Smooth muscle cell (in vitro differentiated cells): ENCODE results near the gene ASB5. TPM values are rescaled to one million over a fixed set of nuclear protein-coding genes. Genes with fewer than 3 reads are reported as not detected.
A peak's percentile ranks its signal among the peaks of the same experiment; 100 is the strongest.

Experiments
- DNase-seq: peaks from one replicate; lab custom pipeline; 2025; ENCODE audit not compliant: unreplicated experiment; lab: John Stamatoyannopoulos, UW
- H2AFZ ChIP-seq: fragments of 200-600 bp; sonication (generic); 2 replicates; pipeline ENCODE4 v1.6.0; 2016; ENCODE audit warnings: antibody characterized with exemption, low read depth, mild to moderate bottlenecking
- H3F3A ChIP-seq: fragments of 200-600 bp; sonication (generic); 2 replicates; pipeline ENCODE4 v1.6.0; 2017; ENCODE audit warnings: antibody characterized with exemption, low read depth
- H3K27ac ChIP-seq: fragments of 200-600 bp; sonication (generic); 2 replicates; pipeline ENCODE4 v1.5.1; 2016; ENCODE audit warnings: low read depth, mild to moderate bottlenecking
- H3K27me3 ChIP-seq: fragments of 200-600 bp; sonication (generic); 2 replicates; pipeline ENCODE4 v1.6.1; 2016; ENCODE audit warnings: low read depth, mild to moderate bottlenecking
- H3K36me3 ChIP-seq: fragments of 200-600 bp; sonication (generic); 2 replicates; pipeline ENCODE4 v1.5.1; 2016; ENCODE audit warnings: low read depth
- H3K4me1 ChIP-seq: fragments of 200-600 bp; sonication (generic); 2 replicates; pipeline ENCODE4 v1.5.1; 2016; ENCODE audit warnings: low read depth
- H3K4me2 ChIP-seq: fragments of 200-600 bp; sonication (generic); 2 replicates; pipeline ENCODE4 v1.6.0; 2016; ENCODE audit warnings: mild to moderate bottlenecking
- H3K4me3 ChIP-seq: fragments of 200-600 bp; sonication (generic); 2 replicates; pipeline ENCODE4 v1.5.1; 2016; ENCODE audit warnings: mild to moderate bottlenecking
- H3K79me2 ChIP-seq: fragments of 200-600 bp; sonication (generic); 2 replicates; pipeline ENCODE4 v1.6.0; 2016; ENCODE audit warnings: low read depth, mild to moderate bottlenecking
- H3K9ac ChIP-seq: fragments of 200-600 bp; sonication (generic); 2 replicates; pipeline ENCODE4 v1.6.0; 2016; ENCODE audit warnings: low read depth
- H3K9me3 ChIP-seq: fragments of 200-600 bp; sonication (generic); replicated peaks from 2 replicates; pipeline ENCODE4 v1.5.1; 2016; ENCODE audit warnings: low read depth
- H4K20me1 ChIP-seq: fragments of 200-600 bp; sonication (generic); 2 replicates; pipeline ENCODE4 v1.6.0; 2016; ENCODE audit warnings: low read depth
- WGBS: methylation state at CpG from one replicate; pipeline ENCODE4 v1.1.7; 2016; ENCODE audit warnings: low lambda C conversion rate; 5-methylcytosine and 5-hydroxymethylcytosine counted together
- polyA plus RNA-seq: library from polyadenylated mRNA; unstranded; fragments of >200 nt; fragmentation: Nextera tagmentation; extraction: Ambion mirVana; gene quantifications from 2 replicates; pipeline ENCODE4 v1.2.1, GENCODE V29; 2016
- total RNA-seq: library from RNA; depleted of rRNA; stranded (reverse); fragments of >200 nt; gene quantifications from 2 replicates; pipeline ENCODE4 v1.2.3, GENCODE V29; 2014
- TF ChIP-seq, protein P1 (sequence below): fragments of 200-600 bp; sonication (generic); IDR thresholded peaks from 2 replicates; pipeline ENCODE4 v1.5.1; 2017; ENCODE audit warnings: borderline replicate concordance, mild to moderate bottlenecking, antibody characterized with exemption; ENCODE audit not compliant: insufficient read depth, poor library complexity, severe bottlenecking

The ASB5 gene
- total and polyA plus RNA-seq, 2 experiments from 2014 or later = 0.18 TPM; not detected in 1

DNA sequence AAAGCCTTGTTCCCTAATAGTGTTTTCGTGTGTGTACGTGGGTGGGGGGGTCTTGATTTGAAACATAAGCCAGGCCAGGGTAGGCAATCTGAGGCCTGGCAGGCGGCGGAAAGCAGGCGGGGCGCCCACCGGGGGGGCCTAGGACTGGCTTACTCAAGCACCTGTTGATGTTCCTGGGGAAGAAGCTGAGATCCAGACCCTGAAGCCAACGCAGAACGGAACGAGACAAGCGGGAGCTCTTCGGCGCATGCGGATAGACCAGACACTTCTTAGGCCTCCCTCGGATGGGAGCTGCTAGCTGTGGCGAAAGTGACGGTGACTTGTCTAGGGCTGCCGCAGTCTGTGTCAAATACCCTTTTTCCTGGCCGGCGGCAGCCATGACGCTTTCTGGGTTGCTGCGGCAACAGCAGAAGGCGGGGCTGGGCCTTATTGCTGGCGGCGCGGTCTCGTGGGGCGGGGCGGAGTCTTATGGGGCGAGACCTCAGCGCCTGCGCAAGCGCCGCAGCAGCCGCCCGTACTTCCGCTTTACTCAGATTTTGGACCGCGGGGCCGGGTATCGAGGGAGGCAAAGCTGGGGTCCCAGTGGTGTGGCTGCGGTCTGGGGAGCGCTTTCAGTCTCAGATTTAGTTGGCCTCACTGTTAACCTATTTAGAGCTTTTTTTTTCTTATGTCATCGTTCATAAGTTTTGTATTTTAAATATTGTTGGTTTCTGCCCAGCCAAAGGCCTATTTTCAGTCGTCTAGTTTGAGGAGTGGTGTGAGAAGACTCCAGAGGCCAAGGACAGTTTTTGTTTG is 73.6 kb downstream of the ASB5 start, which contains the start of gene SPATA4:
TSS of gene SPATA4 (minus strand) at position 402 of the 795 bp plus-strand sequence. CDS start at position 379, 23 bp downstream.
- Histone ChIP-seq H3K9ac (peak within 1 kb of the TSS; percentile 59), H3K79me2 (no peaks in the 10 kb centered on the region), H3K36me3 (no peaks in the 10 kb centered on the region), H3K27me3 (no peaks in the 10 kb centered on the region), H3K4me3 (peak within 1 kb of the TSS; percentile 61), H2AFZ (peak within 1 kb of the TSS; percentile 84), H3K9me3 (no peaks in the 10 kb centered on the region), H3K4me1 (no peaks in the 10 kb centered on the region), H3F3A (no peaks in the 10 kb centered on the region), H3K27ac (peak within 1 kb of the TSS; percentile 82), H3K4me2 (peak within 1 kb of the TSS; percentile 84), H4K20me1 (no peaks in the 10 kb centered on the region)
- DNase-seq = peak; percentile 72
- 2% methylated on average over 45 of the region's 45 CpGs for whole genome bisulfite sequencing
- TF ChIP-seq, protein P1, sequence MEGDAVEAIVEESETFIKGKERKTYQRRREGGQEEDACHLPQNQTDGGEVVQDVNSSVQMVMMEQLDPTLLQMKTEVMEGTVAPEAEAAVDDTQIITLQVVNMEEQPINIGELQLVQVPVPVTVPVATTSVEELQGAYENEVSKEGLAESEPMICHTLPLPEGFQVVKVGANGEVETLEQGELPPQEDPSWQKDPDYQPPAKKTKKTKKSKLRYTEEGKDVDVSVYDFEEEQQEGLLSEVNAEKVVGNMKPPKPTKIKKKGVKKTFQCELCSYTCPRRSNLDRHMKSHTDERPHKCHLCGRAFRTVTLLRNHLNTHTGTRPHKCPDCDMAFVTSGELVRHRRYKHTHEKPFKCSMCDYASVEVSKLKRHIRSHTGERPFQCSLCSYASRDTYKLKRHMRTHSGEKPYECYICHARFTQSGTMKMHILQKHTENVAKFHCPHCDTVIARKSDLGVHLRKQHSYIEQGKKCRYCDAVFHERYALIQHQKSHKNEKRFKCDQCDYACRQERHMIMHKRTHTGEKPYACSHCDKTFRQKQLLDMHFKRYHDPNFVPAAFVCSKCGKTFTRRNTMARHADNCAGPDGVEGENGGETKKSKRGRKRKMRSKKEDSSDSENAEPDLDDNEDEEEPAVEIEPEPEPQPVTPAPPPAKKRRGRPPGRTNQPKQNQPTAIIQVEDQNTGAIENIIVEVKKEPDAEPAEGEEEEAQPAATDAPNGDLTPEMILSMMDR = no peak

DNA sequence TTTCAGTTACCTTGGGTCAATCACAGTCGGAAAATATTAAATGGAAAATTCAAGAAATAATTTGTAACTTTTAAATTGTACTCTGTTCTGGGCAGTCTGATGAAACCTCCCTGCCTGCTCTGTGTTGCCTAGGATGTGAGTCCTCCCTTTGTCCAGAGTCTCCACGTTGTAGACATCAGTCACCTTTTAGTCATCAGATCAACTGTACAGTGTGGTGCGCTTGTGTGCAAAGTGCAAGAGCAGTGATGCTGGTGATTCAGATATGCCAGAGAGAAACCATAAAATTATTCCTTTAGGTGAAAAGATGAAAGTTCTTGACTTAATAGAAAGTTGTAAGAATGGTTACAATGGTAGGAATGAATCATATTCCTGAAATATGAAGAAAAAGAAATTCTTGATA is 75.1 kb downstream of the ASB5 start:
- Histone ChIP-seq H3K36me3 (no peaks in the 10 kb centered on the region), H3K4me1 (no peaks in the 10 kb centered on the region), H3K4me3 (no peak overlapping the region), H3K4me2 (no peak overlapping the region), H2AFZ (peak overlapping the region; percentile 55), H3F3A (no peaks in the 10 kb centered on the region), H4K20me1 (no peaks in the 10 kb centered on the region), H3K9ac (no peak overlapping the region), H3K79me2 (no peaks in the 10 kb centered on the region), H3K27me3 (no peaks in the 10 kb centered on the region), H3K9me3 (no peaks in the 10 kb centered on the region), H3K27ac (peak overlapping the region; percentile 67)
- 60% methylated on average over 3 of the region's 3 CpGs for WGBS
- TF ChIP-seq, protein P1 = no peak
- DNase-seq = no peak

DNA sequence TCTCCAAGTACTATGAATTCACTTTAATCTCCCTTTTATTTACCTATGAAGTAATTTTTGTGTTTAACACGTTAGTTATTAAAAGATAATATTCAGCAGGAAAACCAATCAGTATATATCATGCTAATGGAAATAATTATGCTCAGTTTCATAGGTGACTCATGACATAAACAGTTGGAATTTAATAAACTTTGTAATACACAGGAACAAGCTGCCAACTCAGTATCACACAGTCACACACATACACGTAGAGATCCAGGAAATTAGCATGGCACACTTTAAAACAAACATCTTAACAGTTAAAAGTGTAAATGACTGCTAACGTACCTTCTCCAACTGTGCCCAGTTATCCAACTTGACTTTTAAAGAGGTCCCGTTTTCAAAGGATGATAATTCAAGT is 75.9 kb downstream of the ASB5 start:
- no peaks in the 10 kb centered on the region for H3F3A ChIP-seq
- H3K79me2 ChIP-seq = no peaks in the 10 kb centered on the region
- H3K4me1 ChIP-seq = no peaks in the 10 kb centered on the region
- H4K20me1 ChIP-seq = no peaks in the 10 kb centered on the region
- H3K9ac ChIP-seq = no peak overlapping the region
- no peaks in the 10 kb centered on the region for H3K36me3 ChIP-seq
- no peaks in the 10 kb centered on the region for H3K9me3 ChIP-seq
- TF ChIP-seq, protein P1 = no peak
- peak overlapping the region; percentile 55 for H2AFZ ChIP-seq
- no peak for DNase-seq
- no peaks in the 10 kb centered on the region for H3K27me3 ChIP-seq
- H3K4me2 ChIP-seq = no peak overlapping the region
- H3K4me3 ChIP-seq = no peak overlapping the region
- peak overlapping the region; percentile 67 for H3K27ac ChIP-seq
- WGBS = 69% methylated on average over 4 of the region's 4 CpGs
